ENCODE measurements around the gene TRIP11. TPM values are rescaled to one million over a fixed set of nuclear protein-coding genes. Genes with fewer than 3 reads are reported as not detected.

TRIP11 gene
- total RNA-seq, 2 experiments from 2014 or later, result 29.9 to 30.0 TPM

- no peaks in the 10 kb centered on the region for H3K9me3 Mint-ChIP-seq
- H3K4me3 Mint-ChIP-seq, result no peak overlapping the region
- H3K36me3 Mint-ChIP-seq, result peaks cover 28% of the 10 kb centered on the region
- no peak overlapping the region for H3K27ac Mint-ChIP-seq
- no peaks in the 10 kb centered on the region for H3K27me3 Mint-ChIP-seq
- peaks cover 13% of the 10 kb centered on the region for H3K4me1 Mint-ChIP-seq
- no peak for DNase-seq
Observed at GRCh38 chr14:91985008-91985407, 54.9 kb downstream of the TRIP11 start.

GRCh38 chr14:91983588-91983987, 56.3 kb downstream of the TRIP11 start:
- no peaks in the 10 kb centered on the region for H3K27me3 Mint-ChIP-seq
- H3K27ac Mint-ChIP-seq, result no peak overlapping the region
- H3K9me3 Mint-ChIP-seq, result no peaks in the 10 kb centered on the region
- H3K4me3 Mint-ChIP-seq, result no peak overlapping the region
- H3K4me1 Mint-ChIP-seq, result peaks cover 19% of the 10 kb centered on the region
- peaks cover 23% of the 10 kb centered on the region for H3K36me3 Mint-ChIP-seq
- DNase-seq, result no peak

GRCh38 chr14:91980157-91980556, 59.7 kb downstream of the TRIP11 start:
- Mint-ChIP-seq H3K4me3 (no peak overlapping the region), H3K9me3 (no peaks in the 10 kb centered on the region), H3K36me3 (peaks cover 19% of the 10 kb centered on the region), H3K27me3 (no peaks in the 10 kb centered on the region), H3K27ac (peak overlapping the region; percentile 48), H3K4me1 (peaks cover 24% of the 10 kb centered on the region)
- DNase-seq, result no peak

- peaks cover 23% of the 10 kb centered on the region for H3K4me1 Mint-ChIP-seq
- no peak overlapping the region for H3K4me3 Mint-ChIP-seq
- DNase-seq, result no peak
- H3K9me3 Mint-ChIP-seq, result no peaks in the 10 kb centered on the region
- no peak overlapping the region for H3K27ac Mint-ChIP-seq
- no peaks in the 10 kb centered on the region for H3K27me3 Mint-ChIP-seq
- H3K36me3 Mint-ChIP-seq, result peaks cover 11% of the 10 kb centered on the region
Observed at GRCh38 chr14:91977884-91978283, 62.0 kb downstream of the TRIP11 start.

GRCh38 chr14:91975763-91976162, 64.1 kb downstream of the TRIP11 start:
- H3K27me3 Mint-ChIP-seq, result no peaks in the 10 kb centered on the region
- H3K4me1 Mint-ChIP-seq, result peaks cover 23% of the 10 kb centered on the region
- no peak overlapping the region for H3K4me3 Mint-ChIP-seq
- no peak for DNase-seq
- peaks cover 15% of the 10 kb centered on the region for H3K36me3 Mint-ChIP-seq
- no peak overlapping the region for H3K27ac Mint-ChIP-seq
- H3K9me3 Mint-ChIP-seq, result no peaks in the 10 kb centered on the region

- no peak for DNase-seq
- H3K27ac Mint-ChIP-seq, result no peak overlapping the region
- no peaks in the 10 kb centered on the region for H3K9me3 Mint-ChIP-seq
- H3K4me3 Mint-ChIP-seq, result no peak overlapping the region
- H3K4me1 Mint-ChIP-seq, result peaks cover 15% of the 10 kb centered on the region
- peaks cover 17% of the 10 kb centered on the region for H3K36me3 Mint-ChIP-seq
- no peaks in the 10 kb centered on the region for H3K27me3 Mint-ChIP-seq
Observed at GRCh38 chr14:91971188-91971778, 68.6 kb downstream of the TRIP11 start.

GRCh38 chr14:91968280-91968679, 71.6 kb downstream of the TRIP11 start:
- Mint-ChIP-seq H3K36me3 (peaks cover 17% of the 10 kb centered on the region), H3K9me3 (no peaks in the 10 kb centered on the region), H3K27me3 (no peaks in the 10 kb centered on the region), H3K4me3 (no peak overlapping the region), H3K27ac (peak overlapping the region; percentile 54), H3K4me1 (peaks cover 15% of the 10 kb centered on the region)
- peak; percentile 33 for DNase-seq

GRCh38 chr14:91964724-91965123, 75.1 kb downstream of the TRIP11 start:
- peaks cover 23% of the 10 kb centered on the region for H3K4me1 Mint-ChIP-seq
- no peak for DNase-seq
- H3K9me3 Mint-ChIP-seq, result no peaks in the 10 kb centered on the region
- no peak overlapping the region for H3K27ac Mint-ChIP-seq
- peaks cover 10% of the 10 kb centered on the region for H3K36me3 Mint-ChIP-seq
- no peaks in the 10 kb centered on the region for H3K27me3 Mint-ChIP-seq
- no peak overlapping the region for H3K4me3 Mint-ChIP-seq

- Mint-ChIP-seq H3K27me3 (no peaks in the 10 kb centered on the region), H3K36me3 (peaks cover 10% of the 10 kb centered on the region), H3K9me3 (no peaks in the 10 kb centered on the region), H3K4me1 (peaks cover 21% of the 10 kb centered on the region), H3K27ac (no peak overlapping the region), H3K4me3 (no peak overlapping the region)
- DNase-seq, result no peak
Observed at GRCh38 chr14:91964011-91964410, 75.8 kb downstream of the TRIP11 start.

GRCh38 chr14:91963465-91963864, 76.4 kb downstream of the TRIP11 start:
- Mint-ChIP-seq H3K27me3 (no peaks in the 10 kb centered on the region), H3K4me1 (peaks cover 15% of the 10 kb centered on the region), H3K4me3 (no peak overlapping the region), H3K36me3 (peaks cover 5% of the 10 kb centered on the region), H3K9me3 (no peaks in the 10 kb centered on the region), H3K27ac (no peak overlapping the region)
- DNase-seq, result no peak

- Mint-ChIP-seq H3K4me3 (peak overlapping the region; percentile 2), H3K4me1 (peaks cover 8% of the 10 kb centered on the region)
Observed at GRCh38 chr14:91961297-91962220, 78.3 kb downstream of the TRIP11 start.

GRCh38 chr14:91957876-91958313, 82.0 kb downstream of the TRIP11 start:
- H3K4me3 Mint-ChIP-seq, result no peak overlapping the region
- no peak for DNase-seq

More at GRCh38 chr14:91961297-91962220, 78.3 kb downstream of the TRIP11 start:
- H3K27me3 Mint-ChIP-seq, result no peaks in the 10 kb centered on the region
- no peak for DNase-seq
- H3K36me3 Mint-ChIP-seq, result no peaks in the 10 kb centered on the region
- no peaks in the 10 kb centered on the region for H3K9me3 Mint-ChIP-seq
- H3K27ac Mint-ChIP-seq, result peak overlapping the region; percentile 62

GRCh38 chr14:91956616-91957015, 83.2 kb downstream of the TRIP11 start:
- no peaks in the 10 kb centered on the region for H3K9me3 Mint-ChIP-seq
- no peak overlapping the region for H3K4me3 Mint-ChIP-seq
- H3K27me3 Mint-ChIP-seq, result peaks cover 5% of the 10 kb centered on the region
- H3K36me3 Mint-ChIP-seq, result no peaks in the 10 kb centered on the region
- H3K27ac Mint-ChIP-seq, result no peak overlapping the region
- peaks cover 2% of the 10 kb centered on the region for H3K4me1 Mint-ChIP-seq
- DNase-seq, result no peak

More at GRCh38 chr14:91957876-91958313, 82.0 kb downstream of the TRIP11 start:
- no peak overlapping the region for H3K27ac Mint-ChIP-seq
- H3K27me3 Mint-ChIP-seq, result peaks cover 5% of the 10 kb centered on the region
- peaks cover 8% of the 10 kb centered on the region for H3K4me1 Mint-ChIP-seq
- no peaks in the 10 kb centered on the region for H3K36me3 Mint-ChIP-seq
- H3K9me3 Mint-ChIP-seq, result no peaks in the 10 kb centered on the region

GRCh38 chr14:91955168-91955567, 84.7 kb downstream of the TRIP11 start:
- H3K27me3 Mint-ChIP-seq, result peaks cover 5% of the 10 kb centered on the region
- H3K4me1 Mint-ChIP-seq, result no peaks in the 10 kb centered on the region
- DNase-seq, result no peak
- H3K27ac Mint-ChIP-seq, result no peak overlapping the region
- H3K4me3 Mint-ChIP-seq, result no peak overlapping the region
- no peaks in the 10 kb centered on the region for H3K9me3 Mint-ChIP-seq
- no peaks in the 10 kb centered on the region for H3K36me3 Mint-ChIP-seq

- Mint-ChIP-seq H3K27ac (no peak overlapping the region), H3K4me3 (no peak overlapping the region), H3K27me3 (peaks cover 6% of the 10 kb centered on the region), H3K36me3 (no peaks in the 10 kb centered on the region), H3K4me1 (no peaks in the 10 kb centered on the region), H3K9me3 (no peaks in the 10 kb centered on the region)
- no peak for DNase-seq
Observed at GRCh38 chr14:91953170-91953985, 86.5 kb downstream of the TRIP11 start.
